K562 (cell line): Measurements from ENCODE around the gene PSMD4. TPM values are rescaled to one million over a fixed set of nuclear protein-coding genes. Genes with fewer than 3 reads are reported as not detected.

ENCODE experiments used
- CBFB ChIP-seq: sonication (generic); formaldehyde crosslinking; IDR thresholded peaks from 2 replicates; pipeline ENCODE4 v1.4.0; 2020; ENCODE audit warnings: mild to moderate bottlenecking, missing genetic modification reagents
- CREB1 ChIP-seq, 2 experiments: sonication (generic) in 1 of 2; formaldehyde crosslinking in 1 of 2; IDR thresholded peaks; 2 replicates each; pipeline versions ENCODE4 v1.6.1 to v1.8.0; 2012 to 2022; ENCODE audit warnings: inconsistent platforms in 1 of 2, mild to moderate bottlenecking in 1 of 2, missing genetic modification reagents in 1 of 2, moderate library complexity in 1 of 2
- FOSL1 ChIP-seq: fragments of 200-800 bp; sonication (Bioruptor generic); conservative IDR thresholded peaks from 2 replicates; pipeline ENCODE4 v1.6.1; 2016; ENCODE audit warnings: missing genetic modification characterization, missing compliant biosample characterization
- POLR2A ChIP-seq: fragments of 450-650 bp; conservative IDR thresholded peaks from 2 replicates; pipeline ENCODE4 v1.6.1; 2016
- POLR2AphosphoS5 ChIP-seq: IDR thresholded peaks from 2 replicates; pipeline ENCODE4 v1.6.1; 2011; ENCODE audit warnings: mild to moderate bottlenecking, low read depth, low read length, moderate library complexity; ENCODE audit not compliant: control insufficient read depth, insufficient read depth
- POLR2G ChIP-seq: fragments of 200-400 bp; formaldehyde crosslinking; IDR thresholded peaks from 2 replicates; pipeline ENCODE4 v1.6.1; 2017; ENCODE audit warnings: low read depth, mild to moderate bottlenecking, antibody characterized with exemption, low read length, moderate library complexity
- PURB ChIP-seq: sonication (generic); formaldehyde crosslinking; IDR thresholded peaks from 2 replicates; pipeline ENCODE4 v1.9.0; 2021; ENCODE audit warnings: low read depth, mild to moderate bottlenecking, missing genetic modification reagents
- RBM14 ChIP-seq: fragments of 200-400 bp; formaldehyde crosslinking; IDR thresholded peaks from 2 replicates; pipeline ENCODE4 v1.6.1; 2018; ENCODE audit warnings: low read depth, mild to moderate bottlenecking, low read length, moderate library complexity, borderline replicate concordance; ENCODE audit not compliant: insufficient read depth
- RBM22 ChIP-seq: fragments of 200-400 bp; formaldehyde crosslinking; IDR thresholded peaks from 2 replicates; pipeline ENCODE4 v1.6.1; 2018; ENCODE audit warnings: low read length, low read depth; ENCODE audit not compliant: poor library complexity, severe bottlenecking
- SRSF1 ChIP-seq: fragments of 200-400 bp; formaldehyde crosslinking; IDR thresholded peaks from 2 replicates; pipeline ENCODE4 v1.6.1; 2017; ENCODE audit warnings: mild to moderate bottlenecking, low read depth, low read length, moderate library complexity
- ZNF696 ChIP-seq: fragments of 250-450 bp; sonication (Bioruptor Pico); conservative IDR thresholded peaks from 2 replicates; pipeline ENCODE4 v1.4.0; 2020; ENCODE audit warnings: mild to moderate bottlenecking, moderate library complexity
- polyA plus RNA-seq, 8 experiments: library from polyadenylated mRNA; depleted of rRNA in 4 of 8; stranded (reverse) in 5 of 8; unstranded in 3 of 8; fragments of >200 nt; fragmentation: Nextera tagmentation in 2 of 8; fragmentation: Illumina TruSeq in 1 of 8; extraction: Ambion mirVana in 2 of 8; extraction: Trizol in 1 of 8; gene quantifications; 2 replicates each; pipeline versions ENCODE4 v1.2.1 to v1.2.3, GENCODE V29; 2011 to 2014; ENCODE audit warnings: inconsistent platforms in 1 of 8, missing spikeins in 1 of 8
- total RNA-seq, 7 experiments: library from RNA; depleted of rRNA in 6 of 7; stranded (reverse); fragments of >200 nt in 6 of 7; fragmentation: Illumina TruSeq in 2 of 7; extraction: Trizol in 2 of 7; gene quantifications; 2 replicates each; pipeline versions ENCODE4 v1.2.1 to v1.2.3, GENCODE V29; 2011 to 2021; ENCODE audit warnings: low replicate concordance in 1 of 7
- TF ChIP-seq, protein P1 (sequence below): fragments of 250-450 bp; sonication (Bioruptor Pico); IDR thresholded peaks from 2 replicates; pipeline ENCODE4 v1.5.1; 2021; ENCODE audit warnings: mild to moderate bottlenecking
- TF ChIP-seq, protein P2 (sequence below): sonication (generic); formaldehyde crosslinking; IDR thresholded peaks from 2 replicates; pipeline ENCODE4 v1.8.1; 2023; ENCODE audit warnings: mild to moderate bottlenecking, missing genetic modification reagents
- TF ChIP-seq, protein P3 (sequence below): fragments of 450-650 bp; IDR thresholded peaks from 2 replicates; pipeline ENCODE4 v1.6.1; 2014; ENCODE audit warnings: low read depth, mild to moderate bottlenecking, moderate library complexity, borderline replicate concordance
- TF ChIP-seq, protein P4 (sequence below): fragments of 250-450 bp; sonication (Bioruptor Pico); IDR thresholded peaks from 2 replicates; pipeline ENCODE4 v1.4.0; 2020; ENCODE audit warnings: mild to moderate bottlenecking, moderate library complexity, borderline replicate concordance
- TF ChIP-seq, protein P5 (sequence below): fragments of 250-450 bp; sonication (Bioruptor Pico); IDR thresholded peaks from 2 replicates; pipeline ENCODE4 v1.8.0; 2021; ENCODE audit warnings: borderline replicate concordance, mild to moderate bottlenecking, moderate library complexity; ENCODE audit not compliant: poor library complexity, severe bottlenecking

The PSMD4 gene
- total and polyA plus RNA-seq, 9 of the 15 experiments (the other 6 are each of a cell fraction or from before 2014, with no cell fraction given): 194 to 353 (median 295) TPM

DNA sequence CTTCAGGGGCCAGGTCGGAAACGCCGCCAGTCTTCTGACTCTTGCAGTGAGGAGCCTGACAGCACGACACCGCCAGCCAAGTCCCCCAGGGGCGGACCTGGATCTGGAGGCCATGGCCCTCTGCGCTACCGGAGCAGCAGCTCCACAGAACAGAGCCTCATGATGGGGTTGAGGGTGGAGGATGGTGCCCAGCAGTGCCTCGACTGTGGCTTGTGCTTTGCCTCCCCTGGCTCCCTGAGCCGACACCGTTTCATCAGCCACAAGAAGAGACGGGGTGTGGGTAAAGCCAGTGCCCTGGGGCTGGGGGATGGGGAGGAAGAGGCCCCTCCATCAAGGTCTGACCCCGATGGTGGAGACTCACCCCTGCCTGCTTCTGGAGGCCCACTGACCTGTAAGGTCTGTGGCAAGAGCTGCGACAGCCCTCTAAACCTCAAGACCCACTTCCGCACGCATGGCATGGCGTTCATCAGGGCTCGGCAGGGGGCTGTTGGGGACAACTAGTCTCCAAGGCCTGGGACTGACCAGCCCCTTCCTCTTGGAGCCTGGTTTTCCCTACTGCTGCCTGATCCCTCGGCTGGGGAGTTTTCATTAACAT, 36.3 kb downstream of the PSMD4 start (continued):
- TF ChIP-seq, protein P1, sequence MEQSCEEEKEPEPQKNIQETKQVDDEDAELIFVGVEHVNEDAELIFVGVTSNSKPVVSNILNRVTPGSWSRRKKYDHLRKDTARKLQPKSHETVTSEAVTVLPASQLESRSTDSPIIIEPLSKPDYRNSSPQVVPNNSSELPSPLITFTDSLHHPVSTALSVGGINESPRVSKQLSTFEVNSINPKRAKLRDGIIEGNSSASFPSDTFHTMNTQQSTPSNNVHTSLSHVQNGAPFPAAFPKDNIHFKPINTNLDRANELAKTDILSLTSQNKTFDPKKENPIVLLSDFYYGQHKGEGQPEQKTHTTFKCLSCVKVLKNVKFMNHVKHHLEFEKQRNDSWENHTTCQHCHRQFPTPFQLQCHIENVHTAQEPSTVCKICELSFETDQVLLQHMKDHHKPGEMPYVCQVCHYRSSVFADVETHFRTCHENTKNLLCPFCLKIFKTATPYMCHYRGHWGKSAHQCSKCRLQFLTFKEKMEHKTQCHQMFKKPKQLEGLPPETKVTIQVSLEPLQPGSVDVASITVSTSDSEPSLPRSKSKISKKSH: no peak
- TF ChIP-seq, protein P2, sequence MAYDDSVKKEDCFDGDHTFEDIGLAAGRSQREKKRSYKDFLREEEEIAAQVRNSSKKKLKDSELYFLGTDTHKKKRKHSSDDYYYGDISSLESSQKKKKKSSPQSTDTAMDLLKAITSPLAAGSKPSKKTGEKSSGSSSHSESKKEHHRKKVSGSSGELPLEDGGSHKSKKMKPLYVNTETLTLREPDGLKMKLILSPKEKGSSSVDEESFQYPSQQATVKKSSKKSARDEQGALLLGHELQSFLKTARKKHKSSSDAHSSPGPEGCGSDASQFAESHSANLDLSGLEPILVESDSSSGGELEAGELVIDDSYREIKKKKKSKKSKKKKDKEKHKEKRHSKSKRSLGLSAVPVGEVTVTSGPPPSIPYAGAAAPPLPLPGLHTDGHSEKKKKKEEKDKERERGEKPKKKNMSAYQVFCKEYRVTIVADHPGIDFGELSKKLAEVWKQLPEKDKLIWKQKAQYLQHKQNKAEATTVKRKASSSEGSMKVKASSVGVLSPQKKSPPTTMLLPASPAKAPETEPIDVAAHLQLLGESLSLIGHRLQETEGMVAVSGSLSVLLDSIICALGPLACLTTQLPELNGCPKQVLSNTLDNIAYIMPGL (CRISPR knock-in tag): no peak
- TF ChIP-seq CBFB (CRISPR knock-in tag): no peak
- TF ChIP-seq PURB (CRISPR knock-in tag): no peak
- TF ChIP-seq POLR2G: peak; percentile 81
- TF ChIP-seq, protein P3, sequence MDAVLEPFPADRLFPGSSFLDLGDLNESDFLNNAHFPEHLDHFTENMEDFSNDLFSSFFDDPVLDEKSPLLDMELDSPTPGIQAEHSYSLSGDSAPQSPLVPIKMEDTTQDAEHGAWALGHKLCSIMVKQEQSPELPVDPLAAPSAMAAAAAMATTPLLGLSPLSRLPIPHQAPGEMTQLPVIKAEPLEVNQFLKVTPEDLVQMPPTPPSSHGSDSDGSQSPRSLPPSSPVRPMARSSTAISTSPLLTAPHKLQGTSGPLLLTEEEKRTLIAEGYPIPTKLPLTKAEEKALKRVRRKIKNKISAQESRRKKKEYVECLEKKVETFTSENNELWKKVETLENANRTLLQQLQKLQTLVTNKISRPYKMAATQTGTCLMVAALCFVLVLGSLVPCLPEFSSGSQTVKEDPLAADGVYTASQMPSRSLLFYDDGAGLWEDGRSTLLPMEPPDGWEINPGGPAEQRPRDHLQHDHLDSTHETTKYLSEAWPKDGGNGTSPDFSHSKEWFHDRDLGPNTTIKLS: no peak
- TF ChIP-seq RBM22: peak; percentile 93
- TF ChIP-seq CREB1 (IDR thresholded peaks at IDR 0.05): no peak
- TF ChIP-seq CREB1 (CRISPR knock-in tag; IDR thresholded peaks at IDR 0.05): no peak
- no peak for TF ChIP-seq RBM14
- TF ChIP-seq ZNF696 (CRISPR knock-in tag): no peak
- peak; percentile 54; the same call in 1 of the 2 replicates for TF ChIP-seq POLR2A
- TF ChIP-seq, protein P4, sequence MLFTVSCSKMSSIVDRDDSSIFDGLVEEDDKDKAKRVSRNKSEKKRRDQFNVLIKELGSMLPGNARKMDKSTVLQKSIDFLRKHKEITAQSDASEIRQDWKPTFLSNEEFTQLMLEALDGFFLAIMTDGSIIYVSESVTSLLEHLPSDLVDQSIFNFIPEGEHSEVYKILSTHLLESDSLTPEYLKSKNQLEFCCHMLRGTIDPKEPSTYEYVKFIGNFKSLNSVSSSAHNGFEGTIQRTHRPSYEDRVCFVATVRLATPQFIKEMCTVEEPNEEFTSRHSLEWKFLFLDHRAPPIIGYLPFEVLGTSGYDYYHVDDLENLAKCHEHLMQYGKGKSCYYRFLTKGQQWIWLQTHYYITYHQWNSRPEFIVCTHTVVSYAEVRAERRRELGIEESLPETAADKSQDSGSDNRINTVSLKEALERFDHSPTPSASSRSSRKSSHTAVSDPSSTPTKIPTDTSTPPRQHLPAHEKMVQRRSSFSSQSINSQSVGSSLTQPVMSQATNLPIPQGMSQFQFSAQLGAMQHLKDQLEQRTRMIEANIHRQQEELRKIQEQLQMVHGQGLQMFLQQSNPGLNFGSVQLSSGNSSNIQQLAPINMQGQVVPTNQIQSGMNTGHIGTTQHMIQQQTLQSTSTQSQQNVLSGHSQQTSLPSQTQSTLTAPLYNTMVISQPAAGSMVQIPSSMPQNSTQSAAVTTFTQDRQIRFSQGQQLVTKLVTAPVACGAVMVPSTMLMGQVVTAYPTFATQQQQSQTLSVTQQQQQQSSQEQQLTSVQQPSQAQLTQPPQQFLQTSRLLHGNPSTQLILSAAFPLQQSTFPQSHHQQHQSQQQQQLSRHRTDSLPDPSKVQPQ (CRISPR knock-in tag): no peak
- no peak for TF ChIP-seq SRSF1
- TF ChIP-seq, protein P5, sequence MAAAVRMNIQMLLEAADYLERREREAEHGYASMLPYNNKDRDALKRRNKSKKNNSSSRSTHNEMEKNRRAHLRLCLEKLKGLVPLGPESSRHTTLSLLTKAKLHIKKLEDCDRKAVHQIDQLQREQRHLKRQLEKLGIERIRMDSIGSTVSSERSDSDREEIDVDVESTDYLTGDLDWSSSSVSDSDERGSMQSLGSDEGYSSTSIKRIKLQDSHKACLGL: no peak
- 0 out of 2 replicates have a peak, but pooled peaks have one; percentile 16 for TF ChIP-seq POLR2AphosphoS5
- no peak for TF ChIP-seq FOSL1 (tag)
